IMR-90 (cell line): Measurements from ENCODE around the gene ABTB1. TPM values are rescaled to one million over a fixed set of nuclear protein-coding genes. Genes with fewer than 3 reads are reported as not detected.

ENCODE experiments used
- ATAC-seq: fragments of 200-7000 bp; cut with Tn5 transposase; 2 replicates; pipeline ENCODE4 v1.9.1; 2020; ENCODE audit warnings: low read depth, mild to moderate bottlenecking, moderate library complexity
- BruUV-seq: library from RNA; stranded (reverse); fragments of 400-500 nt; replicated peaks from 2 replicates; lab custom pipeline; 2021; lab: Mats Ljungman, UMichigan
- CTCF ChIA-PET: fragments of 300-600 bp; formaldehyde crosslinking; extraction: SDS; loops from one replicate; lab custom pipeline; 2021; ENCODE audit warnings: antibody characterized with exemption; lab: Yijun Ruan, JAX
- POLR2A ChIA-PET: fragments of 300-600 bp; sonication (Branson Sonifier 250); formaldehyde crosslinking; loops from one replicate; lab custom pipeline; 2022; ENCODE audit warnings: antibody characterized with exemption; ENCODE audit not compliant: unreplicated experiment; lab: Charles Lee
- DNase-seq: peaks from one replicate; pipeline ENCODE4 v3.0.0; 2013
- H2AFZ ChIP-seq: replicated peaks from 2 replicates; pipeline ENCODE3; 2013; ENCODE audit warnings: low read length, mild to moderate bottlenecking; ENCODE audit not compliant: poor library complexity
- H2AK5ac ChIP-seq: 2 replicates; pipeline ENCODE4 v1.6.1; 2013; ENCODE audit warnings: low read depth, low read length, inconsistent platforms
- H2AK9ac ChIP-seq: replicated peaks from 2 replicates; pipeline ENCODE3; 2013; ENCODE audit warnings: mild to moderate bottlenecking, low read depth, low read length, moderate library complexity; ENCODE audit not compliant: poor library complexity
- H2BK120ac ChIP-seq: 2 replicates; pipeline ENCODE4 v1.6.1; 2013; ENCODE audit warnings: low read depth, low read length, inconsistent platforms
- H2BK15ac ChIP-seq: 3 replicates; pipeline ENCODE4 v1.6.1; 2013; ENCODE audit warnings: low read depth, low read length, inconsistent platforms
- H2BK20ac ChIP-seq: 2 replicates; pipeline ENCODE4 v1.6.1; 2013; ENCODE audit warnings: low read depth, mild to moderate bottlenecking, inconsistent platforms, low read length, moderate library complexity
- H2BK5ac ChIP-seq: 2 replicates; pipeline ENCODE4 v1.6.1; 2013; ENCODE audit warnings: mild to moderate bottlenecking, low read depth, low read length, inconsistent platforms; ENCODE audit not compliant: poor library complexity, severe bottlenecking
- H3K14ac ChIP-seq: replicated peaks from 2 replicates; pipeline ENCODE4 v1.6.1; 2013; ENCODE audit warnings: low read depth, low read length, inconsistent platforms
- H3K18ac ChIP-seq: 2 replicates; pipeline ENCODE4 v1.6.1; 2013; ENCODE audit warnings: low read depth, low read length, control low read depth
- H3K23ac ChIP-seq: 2 replicates; pipeline ENCODE4 v1.6.1; 2013; ENCODE audit warnings: low read depth, low read length, inconsistent platforms
- H3K27ac ChIP-seq: 2 replicates; pipeline ENCODE4 v1.5.1; 2013; ENCODE audit warnings: mild to moderate bottlenecking, control low read depth, low read length; ENCODE audit not compliant: insufficient read depth
- H3K27me3 ChIP-seq: 2 replicates; pipeline ENCODE4 v1.6.1; 2013; ENCODE audit warnings: low read length; ENCODE audit not compliant: control insufficient read depth, insufficient read depth
- H3K36me3 ChIP-seq: 2 replicates; pipeline ENCODE4 v1.6.1; 2013; ENCODE audit warnings: low read length, mixed read lengths; ENCODE audit not compliant: control insufficient read depth, insufficient read depth
- H3K4ac ChIP-seq: 2 replicates; pipeline ENCODE4 v1.6.1; 2013; ENCODE audit warnings: low read depth, low read length, inconsistent platforms
- H3K4me1 ChIP-seq: 2 replicates; pipeline ENCODE4 v1.6.1; 2013; ENCODE audit warnings: low read length, mixed read lengths; ENCODE audit not compliant: control insufficient read depth, insufficient read depth
- H3K4me2 ChIP-seq: 2 replicates; pipeline ENCODE4 v1.6.1; 2013; ENCODE audit warnings: low read depth, mild to moderate bottlenecking, control low read depth, low read length, moderate library complexity
- H3K4me3 ChIP-seq: 2 replicates; pipeline ENCODE4 v1.5.1; 2013; ENCODE audit warnings: low read depth, mild to moderate bottlenecking, control low read depth, low read length, moderate library complexity; ENCODE audit not compliant: insufficient read depth
- H3K56ac ChIP-seq: 2 replicates; pipeline ENCODE4 v1.6.1; 2013; ENCODE audit warnings: low read length, inconsistent platforms; ENCODE audit not compliant: insufficient read depth; ENCODE audit errors: extremely low read depth
- H3K79me1 ChIP-seq, 2 experiments: 2 replicates each; pipeline ENCODE4 v1.6.1; 2013; ENCODE audit warnings: low read length in 2 of 2, inconsistent platforms in 1 of 2, low read depth in 1 of 2
- H3K9ac ChIP-seq: 2 replicates; pipeline ENCODE4 v1.6.1; 2013; ENCODE audit warnings: low read depth, low read length, control low read depth
- H3K9me1 ChIP-seq: 2 replicates; pipeline ENCODE4 v1.6.1; 2013; ENCODE audit warnings: low read length, inconsistent platforms; ENCODE audit not compliant: insufficient read depth
- H3K9me3 ChIP-seq: 2 replicates; pipeline ENCODE4 v1.6.1; 2013; ENCODE audit warnings: low read length; ENCODE audit not compliant: control insufficient read depth, insufficient read depth
- H4K20me1 ChIP-seq: 2 replicates; pipeline ENCODE4 v1.6.1; 2013; ENCODE audit warnings: low read length, inconsistent platforms; ENCODE audit not compliant: insufficient read depth
- H4K5ac ChIP-seq: 2 replicates; pipeline ENCODE4 v1.6.1; 2013; ENCODE audit warnings: mild to moderate bottlenecking, low read depth, low read length, control low read depth
- H4K8ac ChIP-seq, 2 experiments: 2 replicates each; pipeline ENCODE4 v1.6.1; 2013; ENCODE audit warnings: low read depth in 2 of 2, low read length in 2 of 2, control low read depth in 1 of 2, inconsistent platforms in 1 of 2
- H4K91ac ChIP-seq: 2 replicates; pipeline ENCODE4 v1.6.1; 2013; ENCODE audit warnings: low read depth, low read length, inconsistent platforms; ENCODE audit not compliant: insufficient read depth
- BHLHE40 ChIP-seq: fragments of 150-350 bp; IDR thresholded peaks from 2 replicates; pipeline ENCODE4 v1.6.1; 2016; ENCODE audit warnings: mild to moderate bottlenecking, low read depth, low read length
- CEBPB ChIP-seq: IDR thresholded peaks from 2 replicates; pipeline ENCODE4 v1.6.1; 2012; ENCODE audit warnings: low read depth, low read length, improper control_type of control experiment
- CTCF ChIP-seq: conservative IDR thresholded peaks from 2 replicates; pipeline ENCODE4 v1.5.1; 2012; ENCODE audit warnings: mild to moderate bottlenecking, low read depth, low read length, improper control_type of control experiment
- ELK1 ChIP-seq: fragments of 150-350 bp; IDR thresholded peaks from 2 replicates; pipeline ENCODE4 v1.6.1; 2016; ENCODE audit warnings: low read depth, mild to moderate bottlenecking, low read length, moderate library complexity, borderline replicate concordance
- FOS ChIP-seq: fragments of 150-350 bp; IDR thresholded peaks from 2 replicates; pipeline ENCODE4 v1.6.1; 2016; ENCODE audit warnings: low read depth, low read length
- MAFK ChIP-seq: IDR thresholded peaks from 2 replicates; pipeline ENCODE4 v1.6.1; 2012; ENCODE audit warnings: low read depth, low read length, improper control_type of control experiment
- MAZ ChIP-seq: IDR thresholded peaks from 2 replicates; pipeline ENCODE4 v1.6.1; 2012; ENCODE audit warnings: low read depth, mild to moderate bottlenecking, low read length, improper control_type of control experiment, moderate library complexity, borderline replicate concordance
- MXI1 ChIP-seq: IDR thresholded peaks from 2 replicates; pipeline ENCODE4 v1.6.1; 2012; ENCODE audit warnings: low read depth, mild to moderate bottlenecking, low read length, moderate library complexity, borderline replicate concordance
- NFE2L2 ChIP-seq: fragments of 150-350 bp; IDR thresholded peaks from 2 replicates; pipeline ENCODE4 v1.6.1; 2016; ENCODE audit warnings: low read depth, mild to moderate bottlenecking, low read length
- RCOR1 ChIP-seq: IDR thresholded peaks from 2 replicates; pipeline ENCODE4 v1.6.1; 2012; ENCODE audit warnings: mild to moderate bottlenecking, low read length, improper control_type of control experiment; ENCODE audit not compliant: insufficient replicate concordance
- RFX5 ChIP-seq: IDR thresholded peaks from 2 replicates; pipeline ENCODE4 v1.8.0; 2012; ENCODE audit warnings: low read depth, mild to moderate bottlenecking, low read length, moderate library complexity
- SMC3 ChIP-seq: fragments of 150-350 bp; IDR thresholded peaks from 2 replicates; pipeline ENCODE4 v1.6.1; 2016; ENCODE audit warnings: low read depth, mild to moderate bottlenecking, antibody characterized with exemption, low read length, moderate library complexity
- USF2 ChIP-seq: fragments of 150-350 bp; IDR thresholded peaks from 2 replicates; pipeline ENCODE4 v1.6.1; 2017; ENCODE audit warnings: mild to moderate bottlenecking, antibody characterized with exemption, low read length, low read depth
- WGBS, 2 experiments: methylation state at CpG; one replicate each; pipeline versions ENCODE4 v1.1.5 to v1.1.7; 2013; ENCODE audit warnings: missing lambda C conversion rate in 2 of 2; ENCODE audit not compliant: insufficient read length in 1 of 2; ENCODE audit errors: extremely low coverage in 2 of 2; 5-methylcytosine and 5-hydroxymethylcytosine counted together
- dilution Hi-C: fragments of 300-500 bp; cut with HindIII; formaldehyde crosslinking; loops from one replicate; pipeline ENCODE4 v1.14.3; 2018; ENCODE audit warnings: low sequenced_read_pairs; ENCODE audit not compliant: unreplicated experiment
- in situ Hi-C: fragments of 300-500 bp; cut with MboI; formaldehyde crosslinking; loops from 3 replicates; pipeline ENCODE4 v1.14.3; 2019; ENCODE audit warnings: low sequenced_read_pairs, inconsistent platforms, mixed read lengths
- intact Hi-C: fragments of 100-400 bp; cut with micrococcal nuclease; formaldehyde crosslinking; loops from 2 replicates; pipeline ENCODE4 v1.10.0; 2022
- polyA plus RNA-seq, 3 experiments: library from polyadenylated mRNA; depleted of rRNA; stranded (reverse); fragments of >200 nt; gene quantifications; 2 replicates each; pipeline ENCODE4 v1.2.3, GENCODE V29; 2012; ENCODE audit warnings: low replicate concordance in 1 of 3
- total RNA-seq: library from RNA; depleted of rRNA; stranded (reverse); fragments of >200 nt; gene quantifications from 2 replicates; pipeline ENCODE4 v1.2.3, GENCODE V29; 2012

ABTB1 gene
- total and polyA plus RNA-seq, 2 of the 4 experiments (the other 2 are of a cell fraction), result 3.2 to 23.0 TPM

GRCh38 chr3:127637546-127637945, 35.2 kb upstream of the ABTB1 start:
- Histone ChIP-seq H3K4ac (no peak overlapping the region), H4K5ac (no peak overlapping the region), H2BK120ac (no peak overlapping the region), H3K4me3 (no peak overlapping the region), H2BK20ac (no peak overlapping the region), H3K9me1 (no peaks in the 10 kb centered on the region), H3K27ac (no peak overlapping the region), H4K91ac (no peak overlapping the region), H2BK15ac (no peak overlapping the region), H3K9ac (no peak overlapping the region), H2AFZ (peak overlapping the region; percentile 22), H3K4me1 (peaks cover 2% of the 10 kb centered on the region; the same call in 1 of the 2 replicates), H2AK5ac (no peak overlapping the region), H3K23ac (no peak overlapping the region; the same call in 1 of the 2 replicates), H4K20me1 (no peaks in the 10 kb centered on the region), H3K9me3 (no peaks in the 10 kb centered on the region), H3K18ac (no peak overlapping the region), H3K56ac (no peak overlapping the region), H3K36me3 (no peaks in the 10 kb centered on the region), H2BK5ac (no peak overlapping the region), H4K8ac (no peak overlapping the region), H3K4me2 (no peak overlapping the region), H3K79me1 (no peaks in the 10 kb centered on the region), H3K27me3 (peaks cover 15% of the 10 kb centered on the region), H2AK9ac (no peak overlapping the region), H3K14ac (no peak overlapping the region)
- dilution Hi-C loops, result no loop called here
- in situ Hi-C loops, result no loop called here
- ChIA-PET CTCF (no interaction called here), POLR2A (no interaction called here)
- no peak for TF ChIP-seq BHLHE40
- no peak for TF ChIP-seq MAZ
- TF ChIP-seq ELK1, result no peak
- TF ChIP-seq MAFK, result no peak
- TF ChIP-seq NFE2L2, result no peak
- TF ChIP-seq RFX5, result no peak
- TF ChIP-seq CEBPB, result no peak
- TF ChIP-seq CTCF, result no peak
- no peak for TF ChIP-seq USF2
- no peak for TF ChIP-seq RCOR1
- no peak for TF ChIP-seq SMC3
- no peak for TF ChIP-seq MXI1
- TF ChIP-seq FOS, result no peak
- no peak for DNase-seq
- no CpG with 5 or more reads among the region's 3 CpGs for WGBS, 2 experiments
- peak; percentile 43; the same call in 1 of the 2 replicates for ATAC-seq
- intact Hi-C loops, result no loop called here
- BruUV-seq, result no TSS peak
